Femur (tissue), 1 donor: ENCODE measurements around the gene FRMD4B.

Experiments
- DNase-seq: peaks from one replicate; pipeline ENCODE4 v3.0.0-alpha.2; 2017

The FRMD4B gene

DNA sequence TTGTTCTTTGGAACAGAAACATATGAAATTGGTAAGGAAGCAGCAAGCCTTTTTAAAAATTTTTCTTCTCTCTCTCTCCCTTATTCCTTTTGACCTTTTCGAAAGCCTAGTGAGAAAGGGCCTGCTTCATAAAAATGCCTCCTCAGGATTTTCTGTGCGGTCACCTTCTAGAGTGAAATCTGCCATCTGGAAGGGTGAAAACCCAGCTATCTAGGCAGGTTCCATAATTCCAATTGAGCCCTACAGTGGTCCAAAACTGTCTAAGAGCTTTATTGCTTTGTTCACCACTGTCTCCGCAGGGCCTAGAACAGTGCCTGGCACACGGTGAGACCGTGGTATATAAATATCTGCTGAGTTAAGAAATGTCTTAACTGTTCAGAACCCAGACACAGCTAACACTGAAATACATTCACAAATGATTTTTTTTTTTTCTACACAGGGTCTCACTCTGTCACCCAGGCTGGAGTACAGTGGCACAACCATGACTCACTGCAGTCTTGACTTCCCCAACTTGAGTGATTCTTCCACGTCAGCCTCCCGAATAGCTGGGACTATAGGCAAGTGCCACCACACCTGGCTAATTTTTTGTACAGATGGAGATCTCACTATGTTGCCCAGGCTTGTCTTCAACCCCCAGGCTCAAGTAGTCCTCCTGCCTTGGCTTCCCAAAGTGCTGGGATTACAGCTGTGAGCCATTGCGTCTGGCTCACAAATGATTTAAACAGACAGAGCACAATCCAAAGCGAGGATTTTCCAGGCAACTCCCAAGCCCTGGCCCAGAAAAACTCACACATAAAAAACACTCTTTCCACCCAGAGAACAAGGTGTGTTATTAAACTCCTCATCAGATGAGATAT, 64.4 kb downstream of the FRMD4B start:
- DNase-seq = no peak

DNA sequence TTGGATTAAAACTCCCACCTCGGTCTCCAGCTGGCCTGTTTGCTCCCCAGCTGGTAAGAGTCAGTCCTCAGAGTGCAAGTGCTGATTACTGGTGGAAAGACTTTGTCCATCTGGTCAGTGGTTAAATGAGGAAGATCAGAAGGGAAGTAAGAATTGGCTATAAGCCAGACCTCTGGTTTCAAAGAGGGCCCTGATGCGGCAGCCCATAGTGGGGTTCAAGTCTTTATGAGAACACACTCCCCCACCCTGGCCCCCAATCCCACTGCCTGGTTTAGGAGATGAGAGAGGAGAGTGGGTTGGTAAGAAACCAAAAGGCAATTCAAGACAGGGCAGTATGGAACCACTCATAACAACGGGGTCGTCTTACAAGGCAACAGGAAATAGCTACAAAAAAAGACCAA, 65.0 kb downstream of the FRMD4B start:
- peak; percentile 48 for DNase-seq

DNA sequence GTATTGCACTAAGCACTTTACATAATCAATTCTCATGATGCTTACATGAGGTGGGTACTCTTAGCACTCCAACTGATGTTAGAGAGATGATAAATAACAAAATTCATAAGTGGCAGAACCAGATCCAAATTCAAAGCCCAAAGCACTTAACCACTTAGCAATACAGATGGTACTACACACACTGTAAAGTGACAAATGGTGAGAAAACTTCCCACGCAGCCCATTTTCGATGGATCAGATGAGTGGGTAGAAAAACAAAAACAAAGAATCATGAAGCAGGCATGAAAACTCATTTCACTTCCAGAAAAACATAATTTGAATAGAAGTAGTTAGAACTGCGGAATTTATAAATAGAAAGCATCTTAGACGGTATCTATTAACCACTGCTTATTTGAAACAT, 66.2 kb downstream of the FRMD4B start:
- no peak for DNase-seq

DNA sequence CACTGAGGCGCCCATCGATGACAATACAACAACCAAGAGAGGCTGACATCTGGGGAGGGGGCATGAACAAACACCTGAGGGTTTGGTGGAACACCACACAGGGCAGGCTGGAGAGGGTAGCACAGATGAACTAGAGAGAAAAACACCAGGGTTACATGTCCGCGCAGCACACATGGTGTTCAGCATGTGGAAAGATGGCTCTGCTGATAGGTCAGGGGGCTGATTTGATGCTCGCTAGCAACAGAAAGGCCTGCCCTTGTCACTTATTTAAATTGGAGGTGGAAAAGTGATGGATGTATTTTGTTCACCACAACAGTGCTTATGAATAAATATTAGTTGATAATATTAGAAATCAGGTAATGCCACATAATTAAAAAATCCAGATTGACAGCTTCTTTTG, 67.5 kb downstream of the FRMD4B start:
- DNase-seq = no peak

DNA sequence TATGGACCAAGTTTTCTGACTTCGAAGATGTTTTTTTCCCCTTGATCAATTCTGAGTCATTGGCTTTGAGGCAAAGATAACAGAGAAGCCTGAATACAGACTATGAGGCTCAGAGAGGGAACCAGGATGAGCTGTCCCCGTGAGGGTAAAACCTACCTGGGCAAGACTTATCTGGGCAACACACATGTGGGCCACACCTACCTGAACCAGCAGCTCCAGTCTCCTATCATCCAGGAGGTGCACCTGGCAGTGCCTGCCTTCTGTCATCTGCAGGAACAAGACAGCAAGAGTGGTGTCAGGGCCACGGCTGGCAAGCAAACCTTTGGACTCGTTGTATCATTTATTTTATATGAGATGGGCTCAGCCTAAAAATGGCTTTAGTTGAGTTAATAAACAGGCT, 72.6 kb downstream of the FRMD4B start:
- DNase-seq = no peak

DNA sequence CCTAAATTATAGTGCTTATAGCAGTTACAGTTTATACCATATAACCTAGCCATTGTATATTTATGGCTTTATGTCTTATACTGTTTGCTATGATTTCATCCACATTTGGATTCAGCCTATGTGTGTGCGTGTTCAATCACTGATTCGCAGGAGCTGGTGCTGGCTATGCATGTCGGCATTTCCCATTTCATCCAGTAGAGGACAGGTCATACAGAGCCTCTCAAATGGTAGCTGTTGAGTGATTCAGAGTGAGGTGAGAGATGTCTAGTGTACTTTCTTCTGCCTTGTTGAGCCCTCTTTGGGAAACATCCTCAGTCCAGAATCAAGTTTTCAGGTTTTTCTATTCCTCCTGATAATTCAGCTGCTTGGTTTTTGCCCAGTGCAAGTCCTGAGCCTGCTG, 76.1 kb downstream of the FRMD4B start:
- DNase-seq = no peak

DNA sequence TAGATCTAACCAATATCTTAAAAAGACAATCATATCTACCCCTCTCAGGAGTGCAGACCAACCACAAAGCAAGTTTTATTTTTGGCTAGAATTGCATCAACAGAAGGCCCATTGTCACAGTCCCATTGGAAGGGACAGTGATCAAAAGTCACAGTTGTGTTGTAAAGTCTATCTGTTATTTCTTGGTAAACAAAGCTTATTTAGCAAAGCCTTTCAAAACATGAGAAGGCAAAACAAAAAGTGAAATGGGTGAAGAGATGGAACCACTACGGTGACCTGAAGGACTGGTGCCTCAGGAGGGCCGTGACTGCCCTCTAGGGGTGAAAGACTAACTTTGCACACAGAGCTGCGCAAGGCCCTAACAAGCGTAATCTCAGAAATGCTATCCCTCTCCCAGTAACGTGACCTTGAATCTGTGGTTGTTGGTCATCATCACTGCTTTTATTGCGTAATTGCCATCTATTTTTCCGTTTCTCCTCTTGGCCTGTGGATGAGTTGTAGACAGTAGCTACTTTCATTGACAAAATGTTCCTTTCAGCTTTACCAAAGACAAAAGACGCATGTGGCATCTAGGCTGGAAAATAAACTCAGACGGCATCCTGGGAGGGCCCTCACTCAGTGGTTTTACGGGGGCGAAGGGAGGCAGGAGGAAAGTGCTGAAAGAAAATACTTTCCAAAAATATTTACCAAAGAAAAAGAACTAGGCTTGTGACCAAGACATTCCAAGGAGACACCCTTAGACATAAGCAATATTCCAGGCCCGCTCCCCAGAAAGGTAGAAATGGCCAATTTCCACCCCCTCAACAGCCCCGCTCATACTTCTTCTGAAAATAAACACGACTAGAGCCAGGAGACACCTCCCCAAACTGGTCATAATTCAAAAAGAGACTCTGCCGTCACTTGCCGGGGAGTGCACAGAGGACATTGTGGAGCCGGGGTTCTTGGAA, 79.4 kb downstream of the FRMD4B start:
- peak; percentile 81 for DNase-seq

DNA sequence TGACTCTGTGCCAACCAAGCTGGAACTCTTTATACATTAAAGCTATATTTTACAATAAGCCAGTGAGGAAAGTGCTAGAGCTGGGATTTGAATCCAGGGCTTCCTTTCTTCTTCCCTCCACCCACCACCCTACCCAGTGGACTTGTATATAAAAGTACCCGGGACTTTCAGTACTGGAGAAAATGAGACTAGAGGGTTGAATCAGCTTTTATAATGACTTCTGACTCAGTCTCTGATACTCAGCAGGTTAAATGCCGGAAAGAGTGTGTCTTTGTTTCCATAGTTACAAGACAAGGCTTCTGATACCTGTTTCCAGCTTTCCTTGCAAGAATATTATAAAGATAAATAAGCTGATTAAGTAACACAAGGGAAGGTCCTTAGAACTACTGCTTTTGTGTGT, 80.9 kb downstream of the FRMD4B start:
- DNase-seq = no peak

DNA sequence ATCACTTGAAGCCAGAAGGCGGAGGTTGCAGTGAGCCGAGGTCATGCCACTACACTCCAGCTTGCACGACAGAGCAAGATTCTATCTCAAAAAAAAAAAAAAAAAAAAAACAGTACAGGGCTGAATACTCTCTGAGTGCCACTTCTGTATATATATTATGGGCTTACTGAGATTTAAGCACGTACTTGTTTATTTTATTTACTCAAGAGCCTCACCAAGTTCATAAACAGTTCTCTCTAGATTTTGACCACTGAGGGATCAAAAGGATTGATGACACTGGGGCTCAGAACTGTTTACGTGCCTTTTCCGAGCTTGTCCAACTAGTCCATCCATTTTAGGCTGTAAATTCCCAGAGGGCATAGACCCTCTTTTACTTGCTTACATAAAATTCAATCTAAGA, 81.5 kb downstream of the FRMD4B start:
- no peak for DNase-seq

DNA sequence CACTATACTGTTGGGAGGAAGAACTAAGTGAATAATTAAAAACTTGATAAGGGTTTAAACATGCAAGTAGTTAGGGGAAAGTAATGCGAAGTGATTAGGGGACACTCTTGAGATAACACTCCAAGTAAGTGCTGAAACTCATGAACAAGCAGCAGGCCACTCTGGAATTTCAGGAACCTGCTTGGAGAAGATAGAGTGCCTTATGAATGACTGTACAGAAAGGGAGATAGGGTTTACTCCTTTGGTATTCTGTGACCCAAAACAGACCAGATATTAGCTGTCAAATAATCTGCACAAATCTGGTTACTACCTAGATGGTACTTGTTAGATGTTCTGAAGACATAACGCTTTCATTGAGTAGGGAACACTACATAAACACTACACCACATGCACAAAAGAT, 85.6 kb downstream of the FRMD4B start:
- no peak for DNase-seq

DNA sequence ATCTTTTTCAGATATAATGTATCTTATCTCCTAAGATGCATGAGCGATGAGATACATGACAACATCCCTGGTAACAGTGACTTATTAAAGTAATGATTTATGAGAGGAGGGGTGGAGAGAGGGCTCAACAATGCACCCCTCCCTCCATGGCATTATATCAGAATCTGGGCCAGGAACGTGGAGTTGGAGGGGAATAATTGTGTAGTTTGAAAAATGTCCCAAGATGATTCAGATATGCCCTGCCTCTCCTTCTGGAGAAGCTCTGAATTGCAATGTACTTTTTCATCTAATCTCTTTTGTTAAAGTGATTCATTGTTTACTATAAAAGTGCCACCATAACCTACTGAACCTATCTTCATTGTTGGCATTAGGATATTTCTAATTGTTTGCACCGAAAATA, 86.5 kb downstream of the FRMD4B start:
- no peak for DNase-seq

DNA sequence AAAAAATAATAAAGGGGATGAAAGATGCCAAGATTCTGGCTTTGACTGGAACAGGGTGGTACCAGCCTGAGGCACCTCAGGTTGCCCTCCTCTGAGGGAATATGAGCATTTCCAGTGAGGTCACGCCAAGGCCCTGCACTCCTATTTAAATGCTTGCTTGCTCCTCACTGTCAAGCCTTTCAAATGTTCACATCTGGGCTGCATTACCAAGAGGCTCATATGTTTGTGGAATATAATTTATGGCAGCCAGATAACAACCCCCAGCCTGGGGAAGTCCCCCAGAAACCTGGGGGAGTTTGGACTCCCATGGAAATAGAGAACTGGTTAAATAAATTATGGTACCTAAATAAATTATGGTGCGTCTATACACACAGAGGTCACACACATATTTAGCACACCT, 88.4 kb downstream of the FRMD4B start:
- no peak for DNase-seq

DNA sequence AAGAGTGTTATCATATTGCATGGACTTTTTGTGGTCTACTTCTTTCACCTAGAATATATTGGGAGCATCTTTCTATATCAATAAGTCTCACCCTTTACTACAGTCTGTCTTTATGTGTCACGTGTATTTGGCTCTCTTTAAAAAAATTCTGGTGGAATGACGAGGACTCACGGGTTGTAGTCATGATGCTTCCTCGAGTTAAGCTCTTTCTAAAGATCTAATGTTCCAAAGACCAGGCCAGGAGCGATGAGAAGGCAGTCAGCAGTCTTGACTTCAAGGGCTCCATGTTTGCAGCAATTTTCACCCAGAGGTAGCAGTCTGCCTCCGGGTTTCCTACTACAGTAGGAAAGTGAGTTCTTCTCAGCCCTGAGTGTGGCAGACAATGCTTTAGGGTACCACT, 88.9 kb downstream of the FRMD4B start:
- DNase-seq = no peak

DNA sequence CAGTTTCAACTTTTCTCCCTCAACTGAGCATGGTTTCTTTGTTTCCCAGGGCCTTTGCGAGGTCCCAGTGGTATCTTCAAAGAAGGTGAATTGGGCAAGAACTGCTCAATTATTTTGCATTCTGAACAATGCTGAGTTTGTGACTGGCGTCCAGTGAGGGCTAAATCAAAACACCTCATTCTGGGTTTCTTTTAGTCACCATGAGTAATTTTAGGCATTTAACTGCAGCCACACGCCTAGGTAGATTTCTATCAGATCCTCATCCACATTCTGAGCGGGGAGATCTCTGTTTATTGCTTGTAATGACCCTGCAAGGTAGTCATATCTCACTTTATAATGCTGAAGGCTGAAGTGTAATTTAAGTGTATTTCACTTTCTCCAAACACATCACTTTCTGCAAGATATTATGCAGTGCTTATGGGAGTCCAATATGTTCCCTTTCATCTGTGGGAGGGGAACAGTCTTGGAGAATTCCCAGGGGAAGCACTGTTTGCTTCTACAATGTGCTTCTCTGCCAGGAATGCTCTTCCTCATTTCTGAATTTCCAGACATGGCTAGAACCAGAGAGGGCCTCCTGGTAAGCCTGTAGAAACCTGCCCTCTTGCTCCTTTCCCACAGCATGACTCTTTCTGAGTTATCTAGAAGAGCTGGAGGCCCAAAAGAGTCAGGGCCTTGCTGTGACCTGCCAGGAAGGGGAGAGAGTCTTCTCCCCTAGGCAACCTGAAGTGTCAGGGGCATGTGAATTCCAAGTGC, 91.7 kb downstream of the FRMD4B start:
- no peak for DNase-seq

DNA sequence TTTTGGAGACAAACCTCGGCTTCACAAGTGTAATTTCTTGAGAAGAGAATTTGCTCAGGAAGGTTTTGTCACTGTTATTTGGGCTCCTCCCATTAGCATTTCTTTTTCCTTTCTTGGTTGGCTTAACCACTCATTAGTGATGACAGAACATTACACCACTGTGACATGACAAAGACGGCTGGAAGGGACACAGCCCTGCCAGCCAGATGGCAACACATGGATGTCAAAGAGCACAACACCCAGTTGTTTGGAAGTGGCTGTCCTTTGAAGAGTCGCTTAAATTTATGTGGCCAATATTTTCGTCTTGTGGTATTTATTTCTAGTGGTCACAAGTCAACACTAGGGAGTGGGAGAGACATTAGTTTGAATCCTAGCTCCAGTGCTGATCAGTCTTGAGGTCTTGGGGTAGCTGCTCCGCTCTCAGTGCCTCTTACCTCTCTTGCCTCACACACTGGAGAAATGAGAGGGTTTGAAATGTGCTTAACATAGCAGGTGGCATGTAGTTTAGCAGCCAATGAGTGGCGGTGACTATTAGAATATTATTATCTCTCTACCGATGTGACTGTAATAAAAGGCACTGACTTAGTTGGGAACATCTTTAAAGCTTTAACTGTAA, 92.8 kb downstream of the FRMD4B start:
- DNase-seq = no peak

DNA sequence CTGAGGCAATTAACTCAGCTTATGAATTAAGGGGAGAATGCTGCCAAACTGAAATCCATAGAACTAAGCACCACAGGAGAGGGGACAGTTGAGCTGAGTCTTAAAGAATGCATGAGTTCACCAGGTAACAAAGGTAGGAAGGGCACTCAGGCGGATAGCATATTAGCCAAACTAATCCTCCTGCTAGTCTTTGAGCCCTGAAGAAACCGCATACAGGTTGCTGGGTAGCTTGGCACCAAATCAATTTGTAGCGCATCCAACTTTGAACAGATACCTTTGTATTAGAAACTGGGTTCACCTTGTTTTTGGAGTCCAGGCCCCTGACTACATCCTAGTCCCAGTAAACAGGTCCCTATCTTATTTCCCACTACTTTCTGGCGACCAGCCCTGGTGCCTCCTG, 93.7 kb downstream of the FRMD4B start:
- DNase-seq = no peak

DNA sequence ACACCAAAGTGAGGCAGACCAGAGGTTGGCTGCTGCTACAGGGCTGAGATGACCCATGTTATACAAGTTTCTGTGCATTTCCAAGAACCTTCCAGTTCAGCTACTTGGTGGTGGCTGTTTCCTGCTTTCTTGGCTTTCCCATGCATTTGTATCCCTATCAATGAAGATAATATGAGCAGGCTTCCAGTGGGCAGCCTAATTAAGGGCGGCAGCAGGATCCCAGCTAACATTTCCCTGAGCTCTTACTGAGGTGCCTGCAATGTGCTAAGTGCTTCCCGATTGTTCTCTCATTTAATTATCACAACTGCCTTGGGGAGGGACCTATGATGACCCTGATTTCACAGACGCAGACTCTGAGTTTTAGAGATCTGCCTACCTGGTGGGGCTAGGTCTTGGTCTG, 95.5 kb downstream of the FRMD4B start:
- DNase-seq = no peak

DNA sequence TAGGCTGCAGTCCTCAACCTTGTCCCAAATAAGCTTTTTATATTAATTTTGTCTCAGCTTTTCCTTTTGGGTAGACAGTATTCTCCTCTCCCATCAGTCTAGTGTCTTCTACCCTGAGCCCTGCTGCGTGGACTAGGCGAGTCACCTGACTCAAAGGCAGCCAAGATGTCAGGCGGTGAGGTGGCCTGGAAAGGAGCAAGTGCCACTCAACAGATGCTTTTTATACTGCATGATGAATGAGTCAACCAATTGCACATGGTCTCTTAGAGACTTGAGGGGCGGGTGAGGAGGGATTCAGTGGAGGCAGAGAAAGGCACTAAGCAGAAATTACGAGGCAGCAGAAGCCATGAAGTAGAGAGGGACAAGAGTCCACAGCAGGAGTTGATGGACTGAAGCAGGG, 95.9 kb downstream of the FRMD4B start:
- no peak for DNase-seq

DNA sequence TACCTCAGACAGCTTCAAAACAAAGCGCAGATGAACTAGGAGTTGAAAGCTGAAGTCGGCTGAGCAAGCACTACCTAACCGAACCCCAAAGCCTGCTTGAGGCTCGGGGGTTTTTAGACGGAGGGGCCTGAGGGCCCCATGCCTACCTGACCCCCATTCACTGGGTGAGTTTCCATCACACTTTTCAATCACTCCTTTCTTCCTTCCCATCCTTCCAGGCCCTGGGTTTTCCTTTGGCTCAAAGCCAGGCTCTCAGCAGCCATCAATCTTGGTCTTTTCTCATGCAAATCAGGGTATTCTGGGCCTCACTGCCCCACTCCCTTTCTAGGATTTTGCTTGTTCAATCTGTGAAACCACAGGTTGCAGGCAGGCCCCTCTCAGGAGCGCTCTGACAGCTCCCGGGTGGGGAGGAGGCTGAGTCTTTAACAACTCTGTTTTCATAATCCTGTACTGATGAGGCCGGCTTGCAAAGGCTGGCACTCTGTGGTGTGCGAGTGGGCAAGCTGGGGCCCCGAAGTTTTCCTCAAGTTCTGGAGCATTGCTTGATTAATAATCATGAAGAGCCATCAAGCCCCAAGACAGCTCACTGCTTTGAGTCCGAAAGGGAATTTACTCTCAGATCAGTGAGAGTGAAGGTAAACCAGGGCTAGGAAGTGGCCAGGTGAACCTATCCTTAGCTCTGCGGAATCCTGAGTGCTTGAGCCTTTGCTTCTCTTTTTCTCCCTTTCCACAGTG, 97.6 kb downstream of the FRMD4B start:
- no peak for DNase-seq

DNA sequence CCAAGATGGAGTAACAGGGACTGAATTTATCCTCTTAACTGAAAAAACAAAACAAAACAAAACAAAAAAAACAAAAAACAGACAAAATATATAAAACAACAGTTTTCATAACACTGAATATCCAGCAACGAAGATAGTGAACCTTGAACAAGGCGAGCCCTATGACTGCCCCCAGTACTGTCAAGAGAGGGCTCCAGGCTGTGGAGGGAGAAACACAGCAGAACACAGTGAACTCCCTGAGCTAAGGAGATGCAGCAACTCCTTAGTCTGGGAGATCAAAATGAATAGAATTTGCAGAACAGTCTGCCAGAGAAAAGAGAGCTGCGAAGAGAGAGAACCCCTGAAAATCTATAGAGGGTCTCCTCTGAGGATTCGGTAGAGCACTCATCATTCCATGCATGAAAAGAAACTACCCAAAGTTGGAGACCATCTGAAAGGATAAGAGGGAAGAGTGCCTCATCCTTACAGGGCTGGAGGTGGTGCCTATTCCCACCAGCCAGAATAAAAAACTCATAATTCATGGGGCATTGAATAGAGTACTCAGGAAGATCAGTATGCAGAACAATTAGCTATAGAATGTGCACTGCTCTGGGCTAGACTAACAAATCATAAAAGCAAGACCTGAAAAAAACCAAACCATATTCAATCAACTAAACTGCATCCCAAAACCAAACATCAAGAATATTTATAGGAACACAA, 101.8 kb downstream of the FRMD4B start:
- DNase-seq = no peak

DNA sequence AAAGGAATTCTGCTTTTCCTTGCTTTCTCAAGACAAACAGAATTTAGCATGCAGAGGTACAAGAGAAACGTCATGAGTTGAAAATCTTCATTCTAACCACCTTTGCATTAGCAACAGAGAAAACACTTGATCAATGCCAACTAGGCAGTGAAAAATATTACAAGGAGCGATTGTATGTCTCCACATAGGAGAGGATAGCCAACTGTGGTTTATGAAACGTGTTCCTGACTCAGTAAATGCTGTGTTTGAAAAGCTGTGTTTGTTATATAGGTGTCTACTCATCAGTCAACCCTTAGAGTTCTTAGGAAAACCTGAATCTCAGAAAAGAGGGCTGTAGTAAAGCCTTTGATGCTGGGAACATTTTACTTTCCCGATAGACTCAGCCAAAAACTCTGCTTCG, 102.4 kb downstream of the FRMD4B start:
- DNase-seq = no peak

DNA sequence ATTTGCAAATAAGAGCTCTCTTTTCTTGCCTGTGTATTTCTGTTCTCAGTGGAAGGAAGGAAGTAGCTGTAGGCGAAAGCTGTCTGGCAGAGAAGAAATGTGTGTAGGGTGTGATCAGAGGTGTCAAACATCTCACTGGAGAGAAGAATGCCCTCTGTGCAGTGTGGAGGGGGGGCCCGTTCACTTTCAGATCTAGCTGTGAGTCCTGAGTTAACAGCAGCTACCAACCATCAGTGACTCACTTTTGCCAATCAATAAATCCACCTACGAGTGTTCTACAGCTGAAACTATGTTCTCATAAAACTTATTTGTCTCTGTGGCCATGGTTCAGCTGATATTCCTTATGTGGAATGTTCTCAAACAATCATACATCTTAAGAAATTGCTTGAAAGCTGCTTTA, 103.7 kb downstream of the FRMD4B start:
- no peak for DNase-seq
